ENCODE data around the gene HLX.

DNA sequence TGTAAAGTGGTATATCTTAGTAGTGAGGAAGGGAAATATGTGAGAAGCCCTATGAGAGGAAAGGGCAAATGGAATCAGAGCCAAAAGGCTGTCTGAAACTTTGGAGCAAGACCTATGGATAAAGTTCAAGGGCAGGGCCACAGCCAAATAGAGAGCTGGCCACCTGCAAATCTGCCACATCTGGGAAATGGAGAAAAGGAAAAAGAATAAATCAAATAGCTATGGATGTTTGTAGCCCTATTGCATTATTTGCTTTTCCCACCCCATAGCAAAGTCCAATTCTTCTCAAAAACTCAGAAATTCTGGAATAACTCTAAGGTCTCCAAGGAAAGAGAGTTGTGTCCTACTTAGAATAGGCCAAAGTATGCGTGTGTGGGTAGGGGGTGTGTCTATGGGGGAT lies 4.0 kb upstream of the HLX start:
- TF ChIP-seq ZFP3 (CRISPR knock-in tag; IDR thresholded peaks at IDR 0.05): no peak
- no peak for TF ChIP-seq ZFP30 (CRISPR knock-in tag; IDR thresholded peaks at IDR 0.05)
- no peak for TF ChIP-seq RARB (CRISPR knock-in tag; IDR thresholded peaks at IDR 0.05)
- TF ChIP-seq ESRRG (CRISPR knock-in tag; IDR thresholded peaks at IDR 0.05): no peak
- no peak for TF ChIP-seq OSR1 (CRISPR knock-in tag; IDR thresholded peaks at IDR 0.05)
- TF ChIP-seq, protein P1, sequence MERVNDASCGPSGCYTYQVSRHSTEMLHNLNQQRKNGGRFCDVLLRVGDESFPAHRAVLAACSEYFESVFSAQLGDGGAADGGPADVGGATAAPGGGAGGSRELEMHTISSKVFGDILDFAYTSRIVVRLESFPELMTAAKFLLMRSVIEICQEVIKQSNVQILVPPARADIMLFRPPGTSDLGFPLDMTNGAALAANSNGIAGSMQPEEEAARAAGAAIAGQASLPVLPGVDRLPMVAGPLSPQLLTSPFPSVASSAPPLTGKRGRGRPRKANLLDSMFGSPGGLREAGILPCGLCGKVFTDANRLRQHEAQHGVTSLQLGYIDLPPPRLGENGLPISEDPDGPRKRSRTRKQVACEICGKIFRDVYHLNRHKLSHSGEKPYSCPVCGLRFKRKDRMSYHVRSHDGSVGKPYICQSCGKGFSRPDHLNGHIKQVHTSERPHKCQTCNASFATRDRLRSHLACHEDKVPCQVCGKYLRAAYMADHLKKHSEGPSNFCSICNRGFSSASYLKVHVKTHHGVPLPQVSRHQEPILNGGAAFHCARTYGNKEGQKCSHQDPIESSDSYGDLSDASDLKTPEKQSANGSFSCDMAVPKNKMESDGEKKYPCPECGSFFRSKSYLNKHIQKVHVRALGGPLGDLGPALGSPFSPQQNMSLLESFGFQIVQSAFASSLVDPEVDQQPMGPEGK (CRISPR knock-in tag; IDR thresholded peaks at IDR 0.05; ENCODE audit: borderline replicate concordance): no peak
- TF ChIP-seq ZNF565 (CRISPR knock-in tag; conservative IDR thresholded peaks at IDR 0.05; ENCODE audit: low read depth): no peak
- TF ChIP-seq CSDC2 (CRISPR knock-in tag; IDR thresholded peaks at IDR 0.05): no peak
- TF ChIP-seq, protein P2, sequence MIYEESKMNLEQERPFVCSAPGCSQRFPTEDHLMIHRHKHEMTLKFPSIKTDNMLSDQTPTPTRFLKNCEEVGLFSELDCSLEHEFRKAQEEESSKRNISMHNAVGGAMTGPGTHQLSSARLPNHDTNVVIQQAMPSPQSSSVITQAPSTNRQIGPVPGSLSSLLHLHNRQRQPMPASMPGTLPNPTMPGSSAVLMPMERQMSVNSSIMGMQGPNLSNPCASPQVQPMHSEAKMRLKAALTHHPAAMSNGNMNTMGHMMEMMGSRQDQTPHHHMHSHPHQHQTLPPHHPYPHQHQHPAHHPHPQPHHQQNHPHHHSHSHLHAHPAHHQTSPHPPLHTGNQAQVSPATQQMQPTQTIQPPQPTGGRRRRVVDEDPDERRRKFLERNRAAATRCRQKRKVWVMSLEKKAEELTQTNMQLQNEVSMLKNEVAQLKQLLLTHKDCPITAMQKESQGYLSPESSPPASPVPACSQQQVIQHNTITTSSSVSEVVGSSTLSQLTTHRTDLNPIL (CRISPR knock-in tag; IDR thresholded peaks at IDR 0.05; ENCODE audit: low read depth): no peak
- no peak for TF ChIP-seq SNAI2 (CRISPR knock-in tag; IDR thresholded peaks at IDR 0.05)
- TF ChIP-seq ARNTL (CRISPR knock-in tag; IDR thresholded peaks at IDR 0.05; ENCODE audit: borderline replicate concordance, low read depth): no peak
- TF ChIP-seq PPARA (CRISPR knock-in tag; IDR thresholded peaks at IDR 0.05; ENCODE audit: borderline replicate concordance): no peak
- TF ChIP-seq TOX (CRISPR knock-in tag; IDR thresholded peaks at IDR 0.05; ENCODE audit: borderline replicate concordance): no peak
- TF ChIP-seq GLIS3 (CRISPR knock-in tag; IDR thresholded peaks at IDR 0.05): no peak
